H1 (cell line): ENCODE data around the gene FGF14. TPM values are rescaled to one million over a fixed set of nuclear protein-coding genes. Genes with fewer than 3 reads are reported as not detected.

Experiments
- CTCF ChIA-PET: fragments of 300-600 bp; sonication (Branson Sonifier 250); formaldehyde crosslinking; loops from one replicate; lab custom pipeline; 2021; ENCODE audit not compliant: partially characterized antibody; lab: Charles Lee
- POLR2A ChIA-PET: fragments of 300-600 bp; sonication (Branson Sonifier 250); formaldehyde crosslinking; loops from one replicate; lab custom pipeline; 2021; ENCODE audit warnings: inconsistent platforms; ENCODE audit not compliant: partially characterized antibody; lab: Charles Lee
- DNase-seq, 2 experiments: peaks; one replicate each; pipeline versions ENCODE4 v3.0.0 to v3.0.0-alpha.2; 2010 to 2022; ENCODE audit warnings: low spot score in 2 of 2, low read depth in 1 of 2, mixed read lengths in 1 of 2
- FAIRE-seq: peaks from 2 replicates; lab custom pipeline; 2011; peaks lifted over from hg19 to GRCh38; lab: Jason Lieb, UNC
- H2AFZ ChIP-seq: 2 replicates; pipeline ENCODE4 v1.8.1; 2012; ENCODE audit warnings: low read length, inconsistent platforms
- H2AK5ac ChIP-seq: 2 replicates; pipeline ENCODE4 v1.6.1; 2013; ENCODE audit warnings: low read depth, low read length
- H2BK120ac ChIP-seq: replicated peaks from 2 replicates; pipeline ENCODE3; 2013; ENCODE audit warnings: low read depth, low read length, inconsistent platforms
- H2BK12ac ChIP-seq: 2 replicates; pipeline ENCODE4 v1.6.1; 2013; ENCODE audit warnings: low read depth, low read length
- H2BK15ac ChIP-seq: 2 replicates; pipeline ENCODE4 v1.6.1; 2013; ENCODE audit warnings: low read length
- H2BK20ac ChIP-seq: 2 replicates; pipeline ENCODE4 v1.6.1; 2013; ENCODE audit warnings: low read length
- H2BK5ac ChIP-seq: 2 replicates; pipeline ENCODE4 v1.6.1; 2013; ENCODE audit warnings: low read depth, low read length
- H3K14ac ChIP-seq: 2 replicates; pipeline ENCODE4 v1.6.1; 2013; ENCODE audit warnings: inconsistent platforms; ENCODE audit not compliant: insufficient read length
- H3K18ac ChIP-seq: 2 replicates; pipeline ENCODE4 v1.6.1; 2013; ENCODE audit warnings: low read length; ENCODE audit errors: extremely low read depth
- H3K23ac ChIP-seq: 2 replicates; pipeline ENCODE4 v1.6.1; 2013; ENCODE audit warnings: inconsistent platforms; ENCODE audit not compliant: insufficient read length
- H3K23me2 ChIP-seq: 2 replicates; pipeline ENCODE4 v1.6.1; 2013; ENCODE audit warnings: low read depth, low read length
- H3K27ac ChIP-seq: 2 replicates; pipeline ENCODE4 v1.6.1; 2011; ENCODE audit warnings: low read depth, low read length, inconsistent platforms
- H3K27me3 ChIP-seq, 4 experiments: replicated peaks in 1 of 4; 1 replicate in 1 of 4; 2 replicates in 3 of 4; pipeline versions ENCODE4 v1.6.1 to v1.8.1; 2011 to 2013; ENCODE audit warnings: low read length in 3 of 4, mild to moderate bottlenecking in 3 of 4, inconsistent platforms in 2 of 4, mixed read lengths in 2 of 4, moderate library complexity in 1 of 4; ENCODE audit not compliant: control insufficient read depth in 3 of 4, insufficient read depth in 3 of 4; ENCODE audit errors: extremely low read depth in 1 of 4
- H3K36me3 ChIP-seq, 4 experiments: 2 replicates each; pipeline versions ENCODE4 v1.6.1 to v1.8.1; 2011 to 2013; ENCODE audit warnings: mild to moderate bottlenecking in 4 of 4, low read length in 3 of 4, moderate library complexity in 2 of 4, control low read depth in 1 of 4, inconsistent platforms in 1 of 4; ENCODE audit not compliant: insufficient read depth in 4 of 4, control insufficient read depth in 2 of 4
- H3K4ac ChIP-seq: replicated peaks from 2 replicates; pipeline ENCODE3; 2013; ENCODE audit warnings: low read length, low read depth, mixed read lengths, inconsistent platforms; ENCODE audit not compliant: insufficient read length
- H3K4me1 ChIP-seq, 4 experiments: replicated peaks in 1 of 4; 1 replicate in 1 of 4; 2 replicates in 3 of 4; pipeline versions ENCODE4 v1.6.1 to v1.8.1; 2011 to 2013; ENCODE audit warnings: low read length in 3 of 4, inconsistent platforms in 2 of 4, mixed read lengths in 1 of 4; ENCODE audit not compliant: insufficient read depth in 4 of 4, control insufficient read depth in 3 of 4
- H3K4me2 ChIP-seq, 2 experiments: 2 replicates each; pipeline versions ENCODE4 v1.6.1 to v1.8.1; 2011 to 2013; ENCODE audit warnings: low read depth in 2 of 2, low read length in 2 of 2, control low read depth in 1 of 2, inconsistent platforms in 1 of 2, mild to moderate bottlenecking in 1 of 2; ENCODE audit not compliant: insufficient read depth in 1 of 2
- H3K4me3 ChIP-seq, 4 experiments: fragments of 200-600, 300-600 bp in 1 of 4; sonication (generic), shearing (Covaris generic), sonication (Bioruptor Twin) in 1 of 4; 2 replicates each; pipeline versions ENCODE4 v1.5.1 to v1.8.1; 2011 to 2016; ENCODE audit warnings: low read length in 4 of 4, low read depth in 3 of 4, control low read depth in 2 of 4, inconsistent platforms in 2 of 4, mild to moderate bottlenecking in 2 of 4, mixed read lengths in 1 of 4, moderate library complexity in 1 of 4; ENCODE audit not compliant: insufficient read depth in 2 of 4; ENCODE audit errors: extremely low read depth in 1 of 4
- H3K56ac ChIP-seq: replicated peaks from 2 replicates; pipeline ENCODE3; 2013; ENCODE audit warnings: low read depth, mild to moderate bottlenecking, mixed read lengths, low read length, inconsistent platforms; ENCODE audit not compliant: insufficient read length
- H3K79me1 ChIP-seq: 2 replicates; pipeline ENCODE4 v1.6.1; 2013; ENCODE audit warnings: low read depth, low read length, control low read depth
- H3K79me2 ChIP-seq, 2 experiments: 2 replicates each; pipeline versions ENCODE4 v1.6.1 to v1.8.1; 2012 to 2013; ENCODE audit warnings: low read length in 2 of 2, mild to moderate bottlenecking in 2 of 2, inconsistent platforms in 1 of 2; ENCODE audit not compliant: insufficient read depth in 2 of 2, control insufficient read depth in 1 of 2
- H3K9ac ChIP-seq, 4 experiments: replicated peaks in 1 of 4; 1 replicate in 1 of 4; 2 replicates in 3 of 4; pipeline versions ENCODE4 v1.6.1 to v1.8.1; 2011 to 2013; ENCODE audit warnings: low read depth in 3 of 4, low read length in 3 of 4, control low read depth in 2 of 4, mild to moderate bottlenecking in 2 of 4, moderate library complexity in 2 of 4, inconsistent platforms in 1 of 4; ENCODE audit errors: extremely low read depth in 1 of 4
- H3K9me3 ChIP-seq, 2 experiments: 2 replicates each; pipeline versions ENCODE4 v1.6.1 to v1.8.1; 2012 to 2013; ENCODE audit warnings: mild to moderate bottlenecking in 2 of 2, moderate library complexity in 2 of 2, control low read depth in 1 of 2, inconsistent platforms in 1 of 2, low read depth in 1 of 2, low read length in 1 of 2, mixed read lengths in 1 of 2; ENCODE audit not compliant: insufficient read depth in 2 of 2
- H4K20me1 ChIP-seq, 2 experiments: replicated peaks in 1 of 2; 2 replicates each; pipeline versions ENCODE3 to v1.8.1; 2011 to 2013; ENCODE audit warnings: inconsistent platforms in 2 of 2, low read length in 2 of 2, mild to moderate bottlenecking in 1 of 2; ENCODE audit not compliant: insufficient read depth in 2 of 2, control insufficient read depth in 1 of 2
- H4K5ac ChIP-seq: 2 replicates; pipeline ENCODE4 v1.6.1; 2013; ENCODE audit warnings: low read length, low read depth, mixed read lengths, inconsistent platforms; ENCODE audit not compliant: insufficient read length
- H4K8ac ChIP-seq: 2 replicates; pipeline ENCODE4 v1.8.0; 2013; ENCODE audit warnings: mild to moderate bottlenecking, moderate library complexity, low read length, inconsistent platforms; ENCODE audit not compliant: insufficient read depth; ENCODE audit errors: extremely low read depth
- H4K91ac ChIP-seq: replicated peaks from 2 replicates; pipeline ENCODE3; 2013; ENCODE audit warnings: low read length, mixed read lengths, inconsistent platforms; ENCODE audit not compliant: insufficient read length
- ASH2L ChIP-seq: fragments of 200-600, 300-600 bp; sonication (generic); IDR thresholded peaks from one replicate; pipeline ENCODE4 v1.7.1; 2017; ENCODE audit warnings: low read length
- ATF3 ChIP-seq: IDR thresholded peaks from 2 replicates; pipeline ENCODE4 v1.6.1; 2011; ENCODE audit warnings: low read depth, mild to moderate bottlenecking, low read length; ENCODE audit not compliant: insufficient read depth
- CTBP2 ChIP-seq: IDR thresholded peaks from 2 replicates; pipeline ENCODE4 v1.7.0; 2011; ENCODE audit warnings: borderline replicate concordance, mild to moderate bottlenecking, moderate library complexity, mixed read lengths, low read length; ENCODE audit not compliant: insufficient read depth, insufficient read length
- GABPA ChIP-seq: IDR thresholded peaks from 2 replicates; pipeline ENCODE4 v1.6.1; 2011; ENCODE audit warnings: mild to moderate bottlenecking, low read length, moderate library complexity, borderline replicate concordance; ENCODE audit not compliant: insufficient read depth
- KDM4A ChIP-seq: IDR thresholded peaks from one replicate; pipeline ENCODE4 v1.7.1; 2012; ENCODE audit warnings: low read depth, mild to moderate bottlenecking, moderate library complexity, low read length, inconsistent platforms; ENCODE audit not compliant: severe bottlenecking
- MAFK ChIP-seq: IDR thresholded peaks from 2 replicates; pipeline ENCODE4 v1.6.1; 2012; ENCODE audit warnings: low read depth, mild to moderate bottlenecking, improper control_type of control experiment, low read length
- POU5F1 ChIP-seq: IDR thresholded peaks from 2 replicates; pipeline ENCODE4 v1.6.1; 2011; ENCODE audit warnings: low read depth, mild to moderate bottlenecking, low read length, moderate library complexity
- RXRA ChIP-seq: IDR thresholded peaks from 2 replicates; pipeline ENCODE4 v1.6.1; 2011; ENCODE audit warnings: low read depth, mild to moderate bottlenecking, low read length, moderate library complexity; ENCODE audit not compliant: insufficient read depth
- SIRT6 ChIP-seq: IDR thresholded peaks from one replicate; pipeline ENCODE4 v1.7.1; 2012; ENCODE audit warnings: low read length, inconsistent platforms
- SIX5 ChIP-seq: IDR thresholded peaks from 2 replicates; pipeline ENCODE4 v1.6.1; 2011; ENCODE audit warnings: mild to moderate bottlenecking, low read depth, low read length
- SP1 ChIP-seq: IDR thresholded peaks from 2 replicates; pipeline ENCODE4 v1.6.1; 2011; ENCODE audit warnings: low read depth, low read length
- TAF7 ChIP-seq: optimal IDR thresholded peaks from 2 replicates; pipeline ENCODE3; 2011; ENCODE audit warnings: low read depth, mild to moderate bottlenecking, inconsistent platforms, low read length, moderate library complexity, borderline replicate concordance
- YY1 ChIP-seq: IDR thresholded peaks from 2 replicates; pipeline ENCODE4 v1.6.1; 2011; ENCODE audit warnings: low read depth, mild to moderate bottlenecking, low read length
- ZNF274 ChIP-seq: IDR thresholded peaks from 2 replicates; pipeline ENCODE4 v1.7.0; 2012; ENCODE audit warnings: low read length, borderline replicate concordance; ENCODE audit errors: extremely low read depth
- WGBS, 2 experiments: shearing (Covaris generic) in 1 of 2; methylation state at CpG; one replicate each; pipeline versions ENCODE4 v1.1.6 to v1.1.7; 2013 to 2015; ENCODE audit warnings: low lambda C conversion rate in 2 of 2, mixed read lengths in 2 of 2, inconsistent platforms in 1 of 2, low coverage in 1 of 2, missing lambda C conversion rate in 1 of 2; ENCODE audit not compliant: insufficient replicate concordance in 2 of 2, insufficient coverage in 1 of 2, insufficient read length in 1 of 2; ENCODE audit errors: extremely low coverage in 1 of 2, missing lambda C conversion rate in 1 of 2; 5-methylcytosine and 5-hydroxymethylcytosine counted together
- polyA plus RNA-seq, 7 experiments: library from polyadenylated mRNA; depleted of rRNA in 3 of 7; stranded (reverse) in 5 of 7; unstranded in 2 of 7; fragments of >200 nt in 5 of 7; fragments of 200-250 nt in 2 of 7; gene quantifications; 1 replicate in 5 of 7; 2 replicates in 1 of 7; 4 replicates in 1 of 7; pipeline versions ENCODE4 v1.2.1 to v1.2.3, GENCODE V29; 2011 to 2013; ENCODE audit warnings: missing spikeins in 2 of 7, mixed read lengths in 2 of 7
- total RNA-seq: library from RNA; stranded (reverse); fragmentation: NEBNext Ultra II Directional; extraction: Animal tissue kit (Norgen Biotek cat#: 25700); gene quantifications from 2 replicates; pipeline ENCODE4 v1.2.1, GENCODE V29; 2021

Gene FGF14
- total and polyA plus RNA-seq, 2 of the 8 experiments (the other 6 are each of a cell fraction or from before 2014, with no cell fraction given), result 0.05 to 0.58 TPM

DNA sequence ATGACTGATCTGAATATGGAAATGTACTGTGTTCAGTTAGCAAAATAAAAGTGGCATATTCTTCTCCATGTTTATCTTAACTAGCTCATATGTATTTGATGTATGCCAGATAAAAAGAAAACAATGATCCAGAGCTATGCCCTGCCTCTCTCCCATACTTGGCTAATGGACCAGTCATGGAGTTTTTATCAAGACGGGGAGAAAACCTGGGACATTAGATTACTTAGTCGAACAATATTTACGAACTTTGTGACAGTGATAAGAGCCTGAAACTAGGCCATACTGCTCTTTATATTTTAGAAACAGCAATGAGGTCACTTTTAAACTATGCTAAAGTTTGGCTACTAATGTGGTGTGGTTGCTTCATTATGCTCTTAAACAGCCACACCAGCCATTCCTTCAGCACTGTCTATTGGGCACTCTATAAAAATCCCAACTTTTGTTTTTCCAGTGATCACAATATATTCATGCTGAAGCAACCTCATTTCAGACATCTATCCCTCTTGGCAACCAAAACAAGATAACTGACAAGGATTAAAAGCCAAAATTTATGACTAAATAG, 265.0 kb downstream of the FGF14 start:
- Histone ChIP-seq H3K4ac (no peak overlapping the region), H3K79me2 (no peaks in the 10 kb centered on the region), H3K23ac (no peak overlapping the region), H3K36me3 (no peaks in the 10 kb centered on the region), H3K9ac (no peak overlapping the region), H2AK5ac (no peak overlapping the region), H3K27ac (no peak overlapping the region), H2BK120ac (no peak overlapping the region), H4K5ac (no peak overlapping the region), H3K9me3 (no peaks in the 10 kb centered on the region), H2BK5ac (no peak overlapping the region), H2BK20ac (no peak overlapping the region), H4K8ac (no peak overlapping the region), H3K56ac (no peak overlapping the region), H3K79me1 (no peaks in the 10 kb centered on the region), H3K27me3 (no peaks in the 10 kb centered on the region), H3K23me2 (no peaks in the 10 kb centered on the region), H3K4me3 (no peak overlapping the region), H3K18ac (no peak overlapping the region), H3K4me1 (no peaks in the 10 kb centered on the region), H4K91ac (no peak overlapping the region), H2AFZ (no peak overlapping the region), H2BK15ac (no peak overlapping the region), H2BK12ac (no peak overlapping the region), H4K20me1 (no peaks in the 10 kb centered on the region), H3K14ac (no peak overlapping the region), H3K4me2 (no peak overlapping the region)
- no peak for DNase-seq
- no peak for FAIRE-seq
- ChIA-PET POLR2A (interaction anchor here (1.2 kb wide), 1 partner anchor 259 kb away, joined by 6 read pairs; no protein-coding TSS in a partner anchor), CTCF (interaction anchor here (0.6 to 1.4 kb wide), 3 partner anchors 9 to 419 kb away, joined by 3 to 5 read pairs (median 3); no protein-coding TSS in a partner anchor)
- WGBS, 2 experiments, result 96% methylated on average over 3 of the region's 3 CpGs; no CpG with 5 or more reads in 1 of the 2 experiments
- TF ChIP-seq ASH2L (no peak), YY1 (no peak), ZNF274 (no peak), ATF3 (no peak), RXRA (no peak), GABPA (no peak), KDM4A (no peak), POU5F1 (no peak), MAFK (no peak), SP1 (no peak), SIRT6 (no peak), SIX5 (no peak), TAF7 (no peak), CTBP2 (no peak)
